ENCODE results near the gene TRPV3.
"Not testable (repeated sequence)": the region's sequence is repeated elsewhere in the genome, so short reads cannot be mapped to it uniquely, and the experiment has no call there.

TRPV3 gene

GRCh38 chr17:3545151-3545550, 12.5 kb downstream of the TRPV3 start:
- no peak for DNase-seq

- DNase-seq = no peak
These were observed 13.2 kb downstream of the TRPV3 start for GRCh38 chr17:3544365-3544764.

- no peak for DNase-seq
These were observed 14.2 kb downstream of the TRPV3 start for GRCh38 chr17:3543453-3543852.

- no peak for DNase-seq
These were observed 15.1 kb downstream of the TRPV3 start for GRCh38 chr17:3542410-3543088.

GRCh38 chr17:3539881-3540540, 17.6 kb downstream of the TRPV3 start:
- no peak for DNase-seq

GRCh38 chr17:3536716-3537115, 20.9 kb downstream of the TRPV3 start:
- no peak for DNase-seq

GRCh38 chr17:3535253-3535995, 22.2 kb downstream of the TRPV3 start:
- DNase-seq = no peak

GRCh38 chr17:3534881-3535252, 22.7 kb downstream of the TRPV3 start:
- DNase-seq = no peak

- DNase-seq = no peak
These were observed 23.9 kb downstream of the TRPV3 start for GRCh38 chr17:3533752-3534151.

- no peak for DNase-seq
These were observed 24.8 kb downstream of the TRPV3 start for GRCh38 chr17:3532859-3533142.

- DNase-seq = no peak
These were observed 25.3 kb downstream of the TRPV3 start for GRCh38 chr17:3532106-3532858.

GRCh38 chr17:3531266-3532101, 26.1 kb downstream of the TRPV3 start:
- DNase-seq = no peak

- peak; percentile 40 for DNase-seq
These were observed 27.5 kb downstream of the TRPV3 start for GRCh38 chr17:3529817-3530741.

GRCh38 chr17:3528880-3529511, 28.6 kb downstream of the TRPV3 start:
- DNase-seq = peak; percentile 44

GRCh38 chr17:3528403-3528851, 29.2 kb downstream of the TRPV3 start:
- no peak for DNase-seq

GRCh38 chr17:3527896-3528295, 29.7 kb downstream of the TRPV3 start:
- DNase-seq = no peak

- DNase-seq = no peak
These were observed 30.1 kb downstream of the TRPV3 start for GRCh38 chr17:3527468-3527867.

- DNase-seq = no peak
These were observed 30.6 kb downstream of the TRPV3 start for GRCh38 chr17:3526971-3527370.

- DNase-seq = no peak
These were observed 31.1 kb downstream of the TRPV3 start for GRCh38 chr17:3526491-3526890.

GRCh38 chr17:3524024-3524423, 33.6 kb downstream of the TRPV3 start:
- DNase-seq = no peak

GRCh38 chr17:3519472-3519871, 38.1 kb downstream of the TRPV3 start:
- DNase-seq = not testable (repeated sequence)
